Prostate gland (tissue), 2 donors: ENCODE measurements around the gene CCDC78.

Experiments
- POLR2A ChIP-seq: fragments of 450-650 bp; IDR thresholded peaks from one replicate; pipeline ENCODE4 v1.6.1; 2016; ENCODE audit warnings: antibody characterized with exemption, mild to moderate bottlenecking
- POLR2AphosphoS5 ChIP-seq: sonication (generic); formaldehyde crosslinking; IDR thresholded peaks from one replicate; pipeline ENCODE4 v1.6.1; 2017; ENCODE audit warnings: antibody characterized with exemption
- TF ChIP-seq, protein P1 (sequence below), 4 experiments: fragments of 200-600 bp in 2 of 4; fragments of 450-650 bp in 2 of 4; sonication (generic) in 2 of 4; IDR thresholded peaks; 1 replicate in 3 of 4; 2 replicates in 1 of 4; pipeline ENCODE4 v1.5.1; 2016 to 2019; ENCODE audit warnings: antibody characterized with exemption in 4 of 4, mild to moderate bottlenecking in 2 of 4, moderate library complexity in 2 of 4

DNA sequence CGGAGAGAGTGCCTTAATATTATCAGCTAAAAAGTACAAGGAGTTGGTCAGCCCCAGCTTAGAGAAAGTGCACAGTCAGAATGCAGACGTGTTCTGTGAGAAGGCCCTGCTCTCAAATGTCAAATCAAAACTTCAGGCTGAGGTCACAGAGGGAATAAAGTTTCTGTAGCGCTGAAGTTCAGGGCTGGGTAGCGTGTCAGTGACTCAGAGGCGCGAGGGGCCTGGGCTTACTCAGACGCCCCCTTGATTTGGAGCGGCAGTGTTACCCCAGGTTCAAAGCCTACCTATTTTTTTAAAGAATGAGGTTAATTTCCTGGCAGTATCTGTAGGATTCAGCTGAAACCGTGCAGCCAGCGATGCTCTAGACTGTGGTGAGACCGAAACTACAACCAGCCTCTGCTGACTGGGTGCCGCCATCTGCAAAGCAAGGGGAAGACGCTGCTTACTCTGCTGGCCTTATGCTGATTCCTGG lies 9.8 kb upstream of the CCDC78 start:
- TF ChIP-seq, protein P1, sequence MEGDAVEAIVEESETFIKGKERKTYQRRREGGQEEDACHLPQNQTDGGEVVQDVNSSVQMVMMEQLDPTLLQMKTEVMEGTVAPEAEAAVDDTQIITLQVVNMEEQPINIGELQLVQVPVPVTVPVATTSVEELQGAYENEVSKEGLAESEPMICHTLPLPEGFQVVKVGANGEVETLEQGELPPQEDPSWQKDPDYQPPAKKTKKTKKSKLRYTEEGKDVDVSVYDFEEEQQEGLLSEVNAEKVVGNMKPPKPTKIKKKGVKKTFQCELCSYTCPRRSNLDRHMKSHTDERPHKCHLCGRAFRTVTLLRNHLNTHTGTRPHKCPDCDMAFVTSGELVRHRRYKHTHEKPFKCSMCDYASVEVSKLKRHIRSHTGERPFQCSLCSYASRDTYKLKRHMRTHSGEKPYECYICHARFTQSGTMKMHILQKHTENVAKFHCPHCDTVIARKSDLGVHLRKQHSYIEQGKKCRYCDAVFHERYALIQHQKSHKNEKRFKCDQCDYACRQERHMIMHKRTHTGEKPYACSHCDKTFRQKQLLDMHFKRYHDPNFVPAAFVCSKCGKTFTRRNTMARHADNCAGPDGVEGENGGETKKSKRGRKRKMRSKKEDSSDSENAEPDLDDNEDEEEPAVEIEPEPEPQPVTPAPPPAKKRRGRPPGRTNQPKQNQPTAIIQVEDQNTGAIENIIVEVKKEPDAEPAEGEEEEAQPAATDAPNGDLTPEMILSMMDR (IDR thresholded peaks at IDR 0.05): no peak
- no peak for TF ChIP-seq POLR2AphosphoS5
- TF ChIP-seq POLR2A: no peak
